ENCODE measurements around the gene PRKCH. TPM values are rescaled to one million over a fixed set of nuclear protein-coding genes. Genes with fewer than 3 reads are reported as not detected.
A peak's percentile ranks its signal among the peaks of the same experiment; 100 is the strongest.

PRKCH gene
- total and polyA plus RNA-seq, 2 donors (not counting 3 experiments of a cell fraction or from before 2014, with no cell fraction given), result 97.7 to 103 TPM

DNA sequence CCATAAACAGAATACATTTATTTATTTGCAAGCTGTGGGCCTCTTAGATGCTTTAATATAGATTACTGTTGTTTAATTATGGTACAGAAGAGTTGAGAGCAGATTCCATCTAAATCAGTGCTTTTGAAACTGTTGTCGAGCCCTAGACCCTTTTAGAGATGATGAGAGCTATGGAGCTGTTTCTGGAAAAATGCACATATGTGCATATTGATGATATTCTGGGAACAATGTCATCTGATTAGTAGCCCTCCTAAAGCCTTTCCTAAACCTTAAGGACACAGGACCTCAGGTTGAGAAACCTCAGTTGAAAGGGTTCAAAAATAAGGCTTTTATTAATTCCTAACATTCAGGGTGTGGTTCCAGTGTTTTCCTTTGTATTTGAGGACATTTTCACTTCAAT is 11.7 kb downstream of the PRKCH start:
- H2AFZ ChIP-seq (ENCODE audit: low read depth, low read length), result no peak overlapping the region
- H3K27ac ChIP-seq (ENCODE audit: insufficient read depth, low read depth, low read length), result no peak overlapping the region
- TF ChIP-seq, protein P1, sequence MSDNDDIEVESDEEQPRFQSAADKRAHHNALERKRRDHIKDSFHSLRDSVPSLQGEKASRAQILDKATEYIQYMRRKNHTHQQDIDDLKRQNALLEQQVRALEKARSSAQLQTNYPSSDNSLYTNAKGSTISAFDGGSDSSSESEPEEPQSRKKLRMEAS (IDR thresholded peaks at IDR 0.05; ENCODE audit: insufficient read depth, insufficient read length), result no peak
- TF ChIP-seq GATA2 (IDR thresholded peaks at IDR 0.05; ENCODE audit: insufficient read depth, insufficient read length, low read depth, low read length), result no peak
- ChIA-PET CTCF (interaction anchor here (1.1 to 4.1 kb wide), 3 partner anchors 12 to 28 kb away, joined by 4 to 17 read pairs (median 8); partner anchors contain the start of gene PRKCH), POLR2A (no interaction called here)
- H3K9me1 ChIP-seq (replicated peaks; ENCODE audit: control insufficient read depth, extremely low read depth, insufficient read depth, low read length), result no peaks in the 10 kb centered on the region
- BruUV-seq (replicated peaks), result no TSS peak
- H3K27me3 ChIP-seq (ENCODE audit: control insufficient read depth in 2 of 2, insufficient read depth in 2 of 2, low read length in 2 of 2), result no peaks in the 10 kb centered on the region
- peaks cover 0 to 6% of the 10 kb centered on the region in 2 experiments for H3K36me3 ChIP-seq (ENCODE audit: control insufficient read depth in 2 of 2, extremely low read depth in 1 of 2, insufficient read depth in 2 of 2, low read length in 2 of 2)
- no peak for DNase-seq (ENCODE audit: low read depth, low spot score)
- intact Hi-C loops (cut with micrococcal nuclease) (no loop called here), dilution Hi-C loops (cut with MboI; ENCODE audit: extremely low pct_ligation_motif_present, low sequenced_read_pairs) (no loop called here)
- no peak overlapping the region for H3K4me3 ChIP-seq (replicated peaks in 1 of 3; ENCODE audit: insufficient read depth in 1 of 3, low read depth in 1 of 3, low read length in 3 of 3)
- H3K4me2 ChIP-seq (ENCODE audit: insufficient read depth, low read length), result no peak overlapping the region
- peaks cover 95% of the 10 kb centered on the region for H3K79me2 ChIP-seq (ENCODE audit: control insufficient read depth, insufficient read depth, low read length)
- peaks cover 2% of the 10 kb centered on the region for H4K20me1 ChIP-seq (replicated peaks; ENCODE audit: control insufficient read depth, extremely low read depth, insufficient read depth, low read length)
- FAIRE-seq, result no peak
- H3K4me1 ChIP-seq (ENCODE audit: control insufficient read depth, extremely low read depth, insufficient read depth, low read length), result peaks cover 55% of the 10 kb centered on the region
- H3K9me3 ChIP-seq (replicated peaks; ENCODE audit: control insufficient read depth, insufficient read depth, low read length), result no peaks in the 10 kb centered on the region
- H3K9ac ChIP-seq (replicated peaks; ENCODE audit: extremely low read depth, insufficient read depth, low read length), result no peak overlapping the region

DNA sequence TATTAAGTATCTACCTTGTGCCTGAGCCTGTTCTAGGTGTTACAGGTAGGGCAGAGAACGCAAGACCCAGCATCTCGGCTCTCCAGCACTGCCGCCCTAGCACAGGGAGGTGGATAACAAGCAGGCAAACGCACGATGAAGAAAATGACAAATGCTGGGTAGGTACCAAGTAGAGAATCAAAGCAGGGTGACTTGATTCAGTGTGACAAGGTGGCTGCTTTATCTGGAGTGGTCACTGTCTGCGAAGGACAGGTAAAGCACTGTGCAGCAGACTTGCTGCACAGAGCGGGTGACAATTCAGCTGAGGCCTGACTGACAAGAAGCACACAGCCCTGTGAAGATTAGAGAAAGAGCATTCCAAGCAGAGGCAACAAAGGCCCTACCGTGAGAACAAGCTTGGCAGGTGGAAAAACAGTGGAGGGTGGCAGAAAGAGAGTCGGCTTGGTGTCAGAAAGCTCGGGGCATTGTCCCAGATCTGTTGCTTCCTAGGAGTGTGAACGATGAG is 12.9 kb downstream of the PRKCH start:
- DNase-seq (ENCODE audit: low read depth, low spot score) (peak; percentile 32), FAIRE-seq (no peak)
- no peak overlapping the region for H3K27ac ChIP-seq (ENCODE audit: insufficient read depth, low read depth, low read length)
- BruUV-seq (replicated peaks), result no TSS peak
- ChIA-PET POLR2A (interaction anchor here (1.1 kb wide), 1 partner anchor 11 kb away, joined by 3 read pairs; no protein-coding TSS in a partner anchor), CTCF (interaction anchor here (1.0 to 4.1 kb wide), 6 partner anchors 10 to 792 kb away, joined by 3 to 17 read pairs (median 5); partner anchors contain the start of gene PRKCH)
- TF ChIP-seq, protein P1 (IDR thresholded peaks at IDR 0.05; ENCODE audit: insufficient read depth, insufficient read length), result no peak
- TF ChIP-seq GATA2 (IDR thresholded peaks at IDR 0.05; ENCODE audit: insufficient read depth, insufficient read length, low read depth, low read length) (no peak), EZH2 (IDR thresholded peaks at IDR 0.05; ENCODE audit: borderline replicate concordance, low read depth, low read length, severe bottlenecking) (no peak), POLR2AphosphoS5 (IDR thresholded peaks at IDR 0.05; ENCODE audit: insufficient read depth, low read depth, low read length) (no peak), MYC (IDR thresholded peaks at IDR 0.05; ENCODE audit: low read depth, low read length) (no peak), JUN (IDR thresholded peaks at IDR 0.05; ENCODE audit: borderline replicate concordance, insufficient read depth, insufficient read length, low read depth) (no peak), POLR2A (IDR thresholded peaks at IDR 0.05; ENCODE audit: low read depth, low read length) (no peak), FOS (IDR thresholded peaks at IDR 0.05; ENCODE audit: borderline replicate concordance, insufficient read depth, low read length) (no peak)
- TF ChIP-seq, protein P2, sequence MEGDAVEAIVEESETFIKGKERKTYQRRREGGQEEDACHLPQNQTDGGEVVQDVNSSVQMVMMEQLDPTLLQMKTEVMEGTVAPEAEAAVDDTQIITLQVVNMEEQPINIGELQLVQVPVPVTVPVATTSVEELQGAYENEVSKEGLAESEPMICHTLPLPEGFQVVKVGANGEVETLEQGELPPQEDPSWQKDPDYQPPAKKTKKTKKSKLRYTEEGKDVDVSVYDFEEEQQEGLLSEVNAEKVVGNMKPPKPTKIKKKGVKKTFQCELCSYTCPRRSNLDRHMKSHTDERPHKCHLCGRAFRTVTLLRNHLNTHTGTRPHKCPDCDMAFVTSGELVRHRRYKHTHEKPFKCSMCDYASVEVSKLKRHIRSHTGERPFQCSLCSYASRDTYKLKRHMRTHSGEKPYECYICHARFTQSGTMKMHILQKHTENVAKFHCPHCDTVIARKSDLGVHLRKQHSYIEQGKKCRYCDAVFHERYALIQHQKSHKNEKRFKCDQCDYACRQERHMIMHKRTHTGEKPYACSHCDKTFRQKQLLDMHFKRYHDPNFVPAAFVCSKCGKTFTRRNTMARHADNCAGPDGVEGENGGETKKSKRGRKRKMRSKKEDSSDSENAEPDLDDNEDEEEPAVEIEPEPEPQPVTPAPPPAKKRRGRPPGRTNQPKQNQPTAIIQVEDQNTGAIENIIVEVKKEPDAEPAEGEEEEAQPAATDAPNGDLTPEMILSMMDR (IDR thresholded peaks at IDR 0.05; ENCODE audit: extremely low read depth in 1 of 2, insufficient read depth in 1 of 2, low read depth in 1 of 2, low read length in 2 of 2), result no peak
- intact Hi-C loops (cut with micrococcal nuclease) (no loop called here), dilution Hi-C loops (cut with MboI; ENCODE audit: extremely low pct_ligation_motif_present, low sequenced_read_pairs) (no loop called here)
- peaks cover 2% of the 10 kb centered on the region for H4K20me1 ChIP-seq (replicated peaks; ENCODE audit: control insufficient read depth, extremely low read depth, insufficient read depth, low read length)
- H3K27me3 ChIP-seq (ENCODE audit: control insufficient read depth in 2 of 2, insufficient read depth in 2 of 2, low read length in 2 of 2), result no peaks in the 10 kb centered on the region
- H3K4me1 ChIP-seq (ENCODE audit: control insufficient read depth, extremely low read depth, insufficient read depth, low read length), result peaks cover 59% of the 10 kb centered on the region
- H3K4me3 ChIP-seq (replicated peaks in 1 of 3; ENCODE audit: insufficient read depth in 1 of 3, low read depth in 1 of 3, low read length in 3 of 3), result no peak overlapping the region
- H3K9me3 ChIP-seq (replicated peaks; ENCODE audit: control insufficient read depth, insufficient read depth, low read length), result no peaks in the 10 kb centered on the region
- H3K36me3 ChIP-seq (ENCODE audit: control insufficient read depth in 2 of 2, extremely low read depth in 1 of 2, insufficient read depth in 2 of 2, low read length in 2 of 2), result peaks cover 0 to 6% of the 10 kb centered on the region in 2 experiments
- H3K79me2 ChIP-seq (ENCODE audit: control insufficient read depth, insufficient read depth, low read length), result peaks cover 95% of the 10 kb centered on the region
- H2AFZ ChIP-seq (ENCODE audit: low read depth, low read length), result no peak overlapping the region
- H3K4me2 ChIP-seq (ENCODE audit: insufficient read depth, low read length), result no peak overlapping the region
- H3K9me1 ChIP-seq (replicated peaks; ENCODE audit: control insufficient read depth, extremely low read depth, insufficient read depth, low read length), result no peaks in the 10 kb centered on the region
- no peak overlapping the region for H3K9ac ChIP-seq (replicated peaks; ENCODE audit: extremely low read depth, insufficient read depth, low read length)
